Activated CD8-positive, alpha-beta memory T cell treated with anti-CD3 and anti-CD28 coated beads, Interleukin-2, amount 50 U/mL, for 1 hour (primary cell): ENCODE results near the gene PIM1.
"Not testable (repeated sequence)": the region's sequence is repeated elsewhere in the genome, so short reads cannot be mapped to it uniquely, and the experiment has no call there.

ENCODE experiments used
- DNase-seq: peaks from one replicate; pipeline ENCODE4 v3.0.0-alpha.2; 2020; ENCODE audit errors: extremely low read depth

PIM1 gene

DNA sequence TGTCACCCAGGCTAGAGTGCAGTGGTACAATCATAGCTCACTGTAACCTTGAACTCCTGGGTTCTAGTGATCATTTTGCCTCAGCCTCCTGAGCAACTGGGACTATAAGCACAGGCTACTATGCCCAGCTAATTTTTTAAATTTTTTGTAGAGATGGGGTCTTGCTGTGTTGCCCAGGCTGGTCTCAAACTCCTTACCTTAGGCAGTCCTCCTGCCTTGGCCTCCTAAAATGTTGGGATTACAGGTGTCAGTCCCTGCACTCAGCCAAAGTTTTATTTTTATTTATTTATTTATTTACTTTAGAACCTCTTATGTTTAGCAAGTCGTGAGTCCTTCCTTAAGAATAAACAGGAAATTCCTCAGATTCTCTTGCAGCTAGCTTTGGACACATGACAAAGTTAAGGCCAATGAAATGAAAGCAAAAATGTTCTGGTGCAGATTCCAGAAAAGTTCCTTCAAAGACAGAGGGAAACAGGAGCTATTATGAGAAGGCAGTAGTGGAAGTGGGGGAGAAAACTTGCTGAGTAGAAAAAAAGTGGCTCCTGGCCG is 19.1 kb downstream of the PIM1 start:
- DNase-seq, result no peak

DNA sequence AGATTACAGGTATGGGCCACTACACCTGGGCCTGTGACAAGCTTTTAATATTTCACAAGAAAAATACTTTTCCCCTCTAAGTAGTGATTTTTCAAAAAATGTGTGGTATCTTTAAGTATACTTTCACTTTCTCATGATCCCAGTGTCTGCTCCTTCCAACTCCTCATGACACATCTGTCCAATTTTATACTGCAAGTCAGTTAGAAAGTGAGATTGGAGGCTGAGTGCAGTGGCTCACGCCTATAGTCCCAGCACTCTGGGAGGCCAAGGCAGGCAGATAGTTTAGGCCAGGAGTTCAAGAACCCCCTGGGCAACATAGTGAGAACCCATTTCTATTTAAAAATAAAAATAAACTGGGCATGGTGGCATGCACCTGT is 20.2 kb downstream of the PIM1 start:
- DNase-seq, result no peak

DNA sequence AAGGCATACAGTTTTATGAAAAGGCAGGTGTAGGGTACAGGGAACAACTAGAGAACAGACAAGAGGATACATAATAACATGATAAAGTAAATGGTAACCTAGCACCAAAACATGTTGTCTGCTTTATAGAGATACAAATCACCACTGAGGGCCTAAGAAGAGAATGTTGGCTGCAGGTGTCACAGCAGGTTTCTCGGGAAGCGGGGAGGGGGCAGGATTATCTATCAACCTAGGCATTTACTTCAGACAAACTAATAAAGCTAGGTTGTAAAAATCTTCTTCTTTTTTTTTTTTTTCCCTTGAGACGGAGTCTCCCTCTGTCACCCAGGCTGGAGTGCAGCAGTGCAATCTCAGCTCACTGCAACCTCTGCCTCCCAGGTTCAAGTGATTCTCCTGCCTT is 22.7 kb downstream of the PIM1 start:
- no peak for DNase-seq

DNA sequence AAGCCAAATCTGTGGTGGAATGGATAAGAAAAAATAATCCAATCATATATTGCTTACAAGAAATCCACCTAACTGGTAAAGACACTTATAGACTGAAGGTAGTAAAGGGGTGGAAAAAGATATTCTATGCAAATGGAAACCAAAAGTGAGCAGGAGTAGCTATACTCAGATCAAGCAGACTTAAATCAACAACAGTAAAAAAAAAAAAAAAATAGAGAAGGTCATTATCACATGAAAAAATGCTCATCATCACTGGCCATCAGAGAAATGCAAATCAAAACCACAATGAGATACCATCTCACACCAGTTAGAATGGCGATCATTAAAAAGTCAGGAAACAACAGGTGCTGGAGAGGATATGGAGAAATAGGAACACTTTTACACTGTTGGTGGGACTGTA is 24.9 kb downstream of the PIM1 start:
- not testable (repeated sequence) for DNase-seq

DNA sequence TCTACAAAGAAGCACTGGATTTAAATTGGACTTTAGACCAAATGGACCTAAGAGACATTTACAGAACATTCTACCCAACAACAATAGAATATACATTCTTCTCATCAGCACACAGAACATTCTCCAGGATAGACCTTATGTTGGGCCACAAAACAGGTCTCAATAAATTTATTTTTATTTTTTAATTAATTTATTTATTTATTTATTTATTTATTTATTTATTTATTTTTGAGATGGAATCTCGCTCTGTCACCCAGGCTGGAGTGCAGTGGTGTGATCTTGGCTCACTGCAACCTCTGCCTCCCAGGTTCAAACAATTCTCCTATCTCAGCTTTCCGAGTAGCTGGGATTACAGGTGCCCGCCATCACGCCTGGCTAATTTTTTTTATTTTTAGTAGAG is 26.5 kb downstream of the PIM1 start:
- DNase-seq, result not testable (repeated sequence)

DNA sequence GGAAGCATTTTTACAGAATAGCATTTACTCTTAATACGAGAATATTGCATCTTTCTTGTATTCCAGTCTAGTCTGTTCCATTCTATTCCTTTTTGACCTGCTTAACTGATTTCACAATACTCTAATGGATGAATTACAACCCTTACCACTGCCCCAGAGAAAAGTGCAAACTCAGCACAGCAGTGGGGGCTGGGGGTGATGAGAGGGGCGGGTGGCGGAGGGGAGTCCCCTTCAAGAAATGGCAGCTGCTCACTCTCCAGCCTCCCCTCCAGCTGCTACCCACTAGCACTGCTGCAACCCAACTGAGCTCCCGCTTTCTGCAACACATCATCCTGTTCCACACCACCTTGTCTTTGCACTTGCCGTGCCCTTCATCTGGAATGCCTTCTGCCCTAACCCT is 30.1 kb downstream of the PIM1 start:
- DNase-seq, result no peak

DNA sequence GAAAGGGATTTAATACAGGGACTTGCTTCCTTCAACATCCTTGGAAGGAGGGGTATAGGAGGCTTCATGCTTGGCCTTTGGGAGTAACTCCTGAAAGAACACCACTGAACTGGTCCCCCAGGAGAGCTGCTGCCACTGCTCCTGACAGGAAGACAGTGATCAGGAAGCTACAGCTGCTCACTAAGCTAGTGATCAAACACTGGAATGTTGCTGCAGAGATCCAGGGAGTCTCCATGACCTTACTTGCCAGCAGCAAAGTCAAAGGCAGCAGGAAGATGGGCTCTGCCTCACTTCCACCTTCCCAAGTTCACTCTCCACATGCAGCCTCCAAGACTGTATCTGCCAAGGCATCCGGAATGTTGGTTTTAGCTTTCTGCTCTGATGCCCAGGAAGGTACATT is 31.8 kb downstream of the PIM1 start:
- no peak for DNase-seq

DNA sequence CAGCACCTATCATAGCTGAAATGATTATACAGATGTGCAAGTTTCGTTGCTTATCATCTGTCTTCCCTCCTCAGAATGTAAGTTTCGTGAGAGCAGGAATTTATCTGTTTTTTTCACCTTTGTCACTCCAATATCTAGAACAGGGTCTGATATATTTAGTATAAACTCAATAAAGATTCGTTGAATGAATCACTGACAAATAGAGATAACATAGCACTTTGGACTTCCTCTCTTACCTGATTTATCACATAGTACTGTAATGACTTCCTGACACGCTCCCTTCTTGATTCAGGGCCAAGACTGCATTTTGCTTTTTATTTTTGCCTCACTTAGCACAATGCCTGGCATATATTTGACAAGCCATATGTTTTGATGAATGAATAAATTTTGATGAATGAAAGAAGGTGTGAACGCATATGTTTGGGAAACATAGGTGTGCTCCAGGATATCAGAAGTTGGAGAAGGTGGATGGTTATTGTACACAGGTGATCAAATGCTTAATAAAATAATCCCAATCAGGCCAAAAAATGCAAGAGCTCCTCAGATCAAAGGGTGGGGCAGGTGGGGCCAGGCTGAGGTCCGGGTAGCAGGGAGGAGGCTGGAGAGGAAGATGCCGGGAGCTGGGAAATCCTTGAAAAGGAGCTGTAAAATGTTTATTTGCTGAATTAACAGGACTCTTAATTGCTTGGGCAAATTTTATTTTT is 33.0 kb downstream of the PIM1 start:
- DNase-seq, result no peak

DNA sequence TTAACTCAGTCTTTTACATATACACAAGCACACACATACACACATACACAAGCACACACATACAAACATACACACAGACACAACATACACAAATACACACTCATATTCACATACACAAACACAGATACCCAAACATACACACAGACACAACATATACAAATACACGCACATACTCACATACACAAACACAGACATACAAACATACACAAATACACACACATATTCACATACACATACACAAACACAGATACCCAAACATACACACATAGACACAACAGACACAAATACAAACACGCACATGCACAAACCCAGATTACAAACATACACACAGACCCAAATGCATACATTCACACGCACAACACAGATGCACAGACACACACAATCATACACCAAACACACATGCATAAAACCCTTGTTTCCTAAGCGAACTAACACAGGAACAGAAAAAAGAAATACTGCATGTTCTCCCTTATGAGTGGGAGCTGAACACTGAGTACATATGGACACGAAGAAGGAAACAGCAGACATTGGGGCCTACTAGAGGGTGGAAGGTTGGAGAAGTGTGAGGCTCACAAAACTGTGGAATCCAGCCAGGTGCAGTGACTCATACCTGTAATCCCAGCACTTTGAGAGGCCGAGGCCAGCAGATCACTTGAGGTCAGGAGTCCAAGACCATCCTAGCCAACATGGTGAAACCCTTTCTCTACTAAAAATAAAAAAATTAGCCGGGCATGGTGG is 34.2 kb downstream of the PIM1 start:
- DNase-seq, result no peak

DNA sequence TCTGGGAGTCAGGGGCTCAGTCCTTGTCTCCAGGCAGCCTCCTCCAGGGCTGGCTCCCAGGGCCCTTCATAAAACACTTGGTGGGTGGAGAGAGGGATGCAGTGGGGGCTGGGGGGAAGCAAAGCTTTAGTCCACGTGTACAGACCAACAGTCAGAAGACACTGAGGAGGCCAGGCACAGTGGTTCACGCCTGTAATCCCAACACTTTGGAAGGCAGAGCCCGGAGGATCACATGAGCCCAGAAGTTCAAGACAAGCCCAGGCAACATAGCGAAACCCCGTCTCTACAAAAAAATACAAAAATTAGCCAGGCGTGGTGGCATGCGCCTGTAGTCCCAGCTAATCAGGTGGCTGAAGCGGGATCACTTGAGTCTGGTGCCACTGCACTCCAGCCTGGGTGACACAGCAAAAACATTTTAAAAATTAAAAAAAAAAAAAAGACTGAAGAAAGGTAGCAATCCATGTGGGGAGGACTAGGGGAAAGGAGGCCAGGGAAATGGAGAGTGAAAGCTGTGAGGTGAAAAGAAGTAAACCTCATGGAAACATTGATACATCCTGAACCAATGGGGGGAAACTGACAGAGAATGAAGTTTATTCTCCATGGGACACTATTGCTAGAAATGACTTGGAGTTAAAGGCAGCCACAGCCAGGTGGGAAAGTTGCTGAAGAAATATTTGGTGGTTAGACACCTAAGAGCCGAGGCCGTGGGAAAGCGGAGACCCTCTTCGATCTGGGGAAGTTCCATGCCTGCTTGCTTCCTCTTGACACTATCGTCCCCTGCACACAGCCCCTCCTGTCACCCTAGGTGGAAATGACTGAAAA is 35.4 kb downstream of the PIM1 start:
- no peak for DNase-seq

DNA sequence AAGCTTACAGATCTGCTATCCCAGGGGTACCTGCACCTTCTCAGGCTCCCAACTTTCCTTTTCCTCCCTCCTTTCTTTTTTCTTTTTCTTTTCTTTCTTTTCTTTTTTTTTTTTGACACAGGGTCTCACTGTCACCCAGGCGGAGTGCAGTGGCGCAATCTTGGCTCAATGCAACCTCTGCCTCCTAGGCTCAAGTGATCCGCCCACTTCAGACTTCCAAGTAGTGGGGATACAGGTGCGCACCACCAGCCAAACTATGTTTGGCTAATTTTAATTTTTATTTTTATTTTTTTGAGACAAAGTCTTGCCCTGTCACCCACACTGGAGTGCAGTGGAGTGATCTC is 36.0 kb downstream of the PIM1 start:
- no peak for DNase-seq

DNA sequence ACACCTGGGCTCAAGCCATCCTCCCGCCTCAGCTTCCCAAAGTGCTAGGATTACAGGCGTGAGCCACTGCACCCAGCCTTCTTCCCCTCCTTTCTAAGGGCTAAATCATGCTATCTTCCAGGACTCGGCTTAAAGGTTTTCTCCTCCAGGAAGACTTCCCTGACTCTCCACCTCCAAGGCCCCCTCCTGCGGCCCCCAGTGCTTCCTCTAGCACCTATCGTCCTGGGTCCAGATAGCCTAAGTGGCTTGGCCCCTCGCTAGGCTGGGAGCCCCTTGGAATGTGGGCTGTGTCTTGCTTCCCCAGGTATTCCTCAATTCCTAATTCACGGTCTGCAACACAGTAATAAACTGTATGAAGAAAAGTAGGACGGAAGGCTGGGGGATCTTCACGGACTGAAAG is 36.7 kb downstream of the PIM1 start:
- DNase-seq, result no peak

DNA sequence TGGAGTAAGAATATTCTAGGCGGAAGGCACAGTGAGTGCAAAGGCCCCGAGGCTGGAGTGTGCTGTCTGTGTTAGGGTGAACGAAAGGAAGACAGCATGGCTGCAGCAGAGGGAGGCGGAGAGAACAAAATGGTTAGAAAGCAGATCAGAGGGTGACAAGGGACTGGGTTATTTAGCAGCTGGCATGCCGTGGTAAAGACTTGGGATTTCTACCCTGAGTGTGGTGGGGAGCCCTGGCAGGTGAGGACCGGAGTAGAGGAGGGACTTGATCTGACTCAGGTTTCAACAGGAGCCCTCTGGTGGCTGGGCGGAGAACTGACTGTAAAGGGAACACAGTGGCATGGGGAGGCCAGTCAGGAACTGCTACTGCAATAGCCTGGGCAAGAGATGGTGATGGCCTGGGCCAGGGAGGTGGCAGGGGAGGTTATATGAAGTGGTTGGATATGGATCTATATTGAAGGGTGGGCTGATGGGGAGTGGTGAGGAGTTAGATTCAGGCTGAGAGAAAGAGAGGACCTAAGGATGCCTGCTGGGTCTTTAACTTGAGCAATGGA is 38.0 kb downstream of the PIM1 start:
- peak; percentile 71 for DNase-seq

DNA sequence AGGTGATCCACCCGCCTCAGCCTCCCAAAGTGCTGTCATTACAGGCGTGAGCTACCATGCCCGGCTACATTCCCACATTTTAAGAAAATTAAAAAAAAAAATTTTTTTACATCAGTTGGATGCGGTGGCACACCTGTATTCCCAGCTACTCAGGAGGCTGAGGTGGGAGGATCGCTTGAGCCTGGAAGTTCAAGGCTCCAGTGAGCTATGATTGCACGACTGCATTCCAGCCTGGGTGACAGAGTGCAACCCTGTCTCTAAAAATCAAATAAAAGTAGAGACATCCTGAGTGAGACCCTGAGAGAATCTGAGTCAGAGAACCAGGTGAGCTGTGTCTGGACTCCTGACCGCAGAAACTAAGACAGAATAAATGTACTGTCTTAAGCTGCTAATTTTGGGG is 38.8 kb downstream of the PIM1 start:
- no peak for DNase-seq

DNA sequence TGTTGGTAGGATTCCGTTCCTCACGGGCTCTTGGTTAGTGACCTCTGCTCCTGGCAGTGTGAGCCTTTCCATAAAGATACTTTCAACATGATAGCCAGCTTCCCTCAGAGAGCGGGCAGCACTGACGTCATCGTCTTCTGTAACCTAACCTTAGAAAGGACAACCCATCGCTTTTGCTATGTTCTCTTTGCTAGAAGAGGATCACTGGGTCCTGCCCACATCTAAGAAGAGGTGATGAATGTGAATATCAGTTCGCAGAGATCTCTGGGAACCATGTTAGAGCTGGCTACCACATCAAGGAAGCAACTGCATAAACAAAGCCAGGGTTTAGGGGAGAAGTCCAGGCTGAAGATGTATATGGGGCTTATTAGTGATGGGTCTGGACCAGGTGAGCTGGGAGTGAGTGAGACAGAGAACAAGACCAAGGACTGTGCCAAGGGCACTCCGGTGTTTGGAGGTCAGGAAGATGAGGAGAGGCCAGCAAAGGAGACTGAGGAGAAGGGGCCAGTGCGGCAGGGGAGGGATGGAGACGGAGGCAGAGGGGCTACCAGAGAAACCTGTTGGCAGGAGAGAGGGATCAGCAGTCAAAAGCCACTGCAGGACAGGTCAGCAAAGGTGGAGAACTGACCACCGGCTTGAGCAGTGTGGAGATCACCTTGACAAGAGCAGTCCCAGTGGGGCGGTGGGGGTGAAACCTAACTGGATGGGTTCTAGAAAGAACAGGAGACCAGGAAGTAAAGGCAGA is 39.7 kb downstream of the PIM1 start:
- peak; percentile 36 for DNase-seq

DNA sequence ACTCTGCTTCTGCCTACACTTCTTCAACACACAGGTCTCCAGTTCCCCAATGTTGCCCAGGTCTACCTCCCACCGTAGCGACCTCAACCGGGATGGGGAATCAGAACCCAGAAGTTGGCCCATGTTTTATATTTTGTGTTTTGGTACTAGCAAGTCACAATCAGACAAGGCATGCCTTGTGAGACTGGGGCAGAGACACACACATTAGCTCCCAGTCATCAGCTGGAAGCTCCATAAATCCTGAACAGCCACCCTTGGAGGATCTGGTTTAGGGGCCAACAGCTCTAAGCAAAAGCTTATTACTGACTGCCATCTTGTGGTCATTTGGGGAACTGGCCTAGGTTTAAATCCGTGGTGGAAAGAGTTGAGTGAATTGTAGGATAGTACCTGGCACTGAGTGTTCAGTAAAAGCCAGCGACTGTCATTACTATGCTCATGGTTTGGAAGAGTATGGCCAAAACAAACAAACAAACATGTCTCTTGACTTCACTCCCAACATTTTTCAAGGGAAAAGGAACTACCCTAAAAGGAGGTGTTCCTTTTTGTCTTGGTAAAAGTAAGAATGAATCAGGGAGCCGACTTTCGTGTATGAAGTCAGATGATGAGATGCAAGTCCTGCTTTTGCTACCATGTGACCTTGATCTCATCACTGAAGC is 40.5 kb downstream of the PIM1 start:
- peak; percentile 34 for DNase-seq

DNA sequence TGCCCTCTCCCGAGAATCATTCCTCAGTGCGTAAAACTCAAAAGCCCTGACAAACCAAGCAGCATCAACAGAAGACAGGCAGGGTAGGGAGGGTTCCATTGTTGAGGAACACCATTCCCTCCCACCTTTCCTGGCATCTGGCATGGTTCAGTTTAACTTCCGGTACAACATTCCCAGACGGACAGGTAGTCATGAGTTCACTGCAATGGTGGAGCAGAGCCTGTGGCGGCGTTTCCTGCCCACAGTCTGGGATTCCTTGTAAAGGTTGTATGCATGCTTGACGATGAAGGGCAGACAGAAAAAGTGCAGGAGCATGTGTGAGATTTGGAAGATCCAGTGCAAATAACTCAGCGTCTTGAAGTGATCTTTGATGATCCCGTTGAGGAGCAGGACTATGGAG is 42.3 kb downstream of the PIM1 start:
- no peak for DNase-seq

DNA sequence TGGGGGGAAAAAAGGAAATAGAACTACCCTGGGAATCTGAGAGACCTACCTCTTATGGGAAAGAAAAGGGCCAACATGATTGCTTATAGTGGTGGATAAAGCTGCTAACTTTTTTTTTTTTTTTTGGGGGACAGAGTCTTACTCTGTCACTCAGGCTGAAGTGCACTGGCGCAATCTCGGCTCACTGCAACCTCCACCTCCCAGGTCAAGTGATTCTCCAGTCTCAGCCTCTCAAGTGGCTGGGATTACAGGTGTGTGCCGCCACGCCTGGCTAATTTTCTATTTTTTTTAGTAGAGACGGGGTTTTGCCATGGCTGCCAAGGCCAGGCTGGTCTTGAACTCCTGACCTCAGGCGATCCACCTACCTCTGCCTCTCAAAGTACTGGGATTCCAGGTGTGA is 48.1 kb downstream of the PIM1 start:
- no peak for DNase-seq

DNA sequence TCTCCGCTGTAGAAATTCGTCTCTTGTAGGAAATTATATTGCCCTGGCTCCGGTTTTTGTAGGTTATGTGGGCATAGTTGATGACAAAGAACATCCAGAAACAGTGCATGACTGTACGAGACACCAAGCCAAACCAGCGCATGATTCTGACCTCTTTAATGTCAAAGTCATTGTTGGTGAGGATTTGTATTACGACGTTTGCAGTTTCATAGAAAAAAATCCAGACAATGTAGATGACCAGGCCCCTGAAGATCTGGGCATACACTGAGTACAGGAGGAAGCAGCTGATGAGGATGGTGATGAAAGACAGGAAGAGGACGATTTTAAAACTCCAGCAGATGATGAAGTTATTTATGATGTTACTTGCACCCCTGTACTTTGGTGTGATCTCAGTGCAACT is 48.6 kb downstream of the PIM1 start:
- DNase-seq, result no peak

DNA sequence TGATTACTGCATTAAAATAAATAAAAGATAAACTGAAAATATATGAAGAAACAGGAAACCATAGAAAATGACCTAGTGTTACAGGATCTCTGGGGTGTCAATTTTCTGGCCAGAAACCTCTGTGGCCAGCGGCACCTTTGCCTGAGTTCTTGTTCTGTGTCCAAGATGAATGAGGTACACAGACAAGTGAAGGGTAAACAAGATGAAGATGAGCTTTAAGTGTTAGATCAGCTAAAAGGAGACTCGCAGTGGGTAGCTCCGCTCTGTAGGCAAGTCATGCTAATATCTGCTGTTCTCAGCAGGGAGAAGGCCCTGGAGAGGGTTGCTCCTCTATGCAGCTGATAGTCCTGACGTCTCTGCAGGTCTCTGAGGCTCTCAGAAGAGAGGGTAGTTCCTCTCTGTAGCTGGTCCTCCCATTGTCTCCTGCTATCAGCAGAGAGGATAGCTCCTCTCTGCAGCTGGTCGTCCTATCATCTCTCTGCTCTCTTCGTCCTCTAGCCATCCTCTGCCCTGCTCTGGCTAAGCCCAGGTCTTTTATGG is 51.7 kb downstream of the PIM1 start:
- DNase-seq, result no peak
